GM18499 (cell line): ENCODE measurements around the gene MYBBP1A.

ENCODE experiments used
- ATAC-seq: cut with Tn5 transposase; IDR thresholded peaks from one replicate; pipeline ENCODE4 v1.9.1; 2021; ENCODE audit warnings: moderate number of reproducible peaks; ENCODE audit not compliant: insufficient read depth, unreplicated experiment

The MYBBP1A gene

GRCh38 chr17:4573115-4573514 is 17.9 kb upstream of the MYBBP1A start:
- no peak for ATAC-seq

- ATAC-seq = no peak
These were observed 16.9 kb upstream of the MYBBP1A start for GRCh38 chr17:4572131-4572530.

GRCh38 chr17:4569591-4569990 is 14.4 kb upstream of the MYBBP1A start:
- no peak for ATAC-seq

GRCh38 chr17:4566785-4567184 is 11.6 kb upstream of the MYBBP1A start:
- no peak for ATAC-seq

GRCh38 chr17:4565209-4566141 is 10.3 kb upstream of the MYBBP1A start:
- no peak for ATAC-seq

GRCh38 chr17:4562015-4562969 is 7.1 kb upstream of the MYBBP1A start:
- ATAC-seq = no peak

- no peak for ATAC-seq
These were observed 5.7 kb upstream of the MYBBP1A start for GRCh38 chr17:4560837-4561256.

- no peak for ATAC-seq
These were observed 5.2 kb upstream of the MYBBP1A start, which contains the start of gene GGT6 for GRCh38 chr17:4560421-4560820. TSS of gene GGT6 (minus strand) at chr17:4560577. CDS start at chr17:4560521, 56 bp downstream.

- no peak for ATAC-seq
These were observed 4.8 kb upstream of the MYBBP1A start for GRCh38 chr17:4559966-4560365.

- no peak for ATAC-seq
These were observed 4.1 kb upstream of the MYBBP1A start for GRCh38 chr17:4559139-4559791.

- ATAC-seq = no peak
These were observed 3.3 kb upstream of the MYBBP1A start for GRCh38 chr17:4558347-4558971.

GRCh38 chr17:4557626-4558346 is 2.6 kb upstream of the MYBBP1A start:
- no peak for ATAC-seq

GRCh38 chr17:4556996-4557395 is 1.8 kb upstream of the MYBBP1A start:
- no peak for ATAC-seq

GRCh38 chr17:4555873-4556759 is 932 bp upstream of the MYBBP1A start:
- ATAC-seq = no peak

- no peak for ATAC-seq
These were observed 665 bp downstream of the MYBBP1A start for GRCh38 chr17:4554441-4554996.

- ATAC-seq = no peak
These were observed 1.5 kb downstream of the MYBBP1A start for GRCh38 chr17:4553669-4554068.

GRCh38 chr17:4551796-4552525 is 3.2 kb downstream of the MYBBP1A start:
- no peak for ATAC-seq
